Right lobe of liver (tissue), 6 donors: Measurements from ENCODE around the gene STX11. TPM values are rescaled to one million over a fixed set of nuclear protein-coding genes. Genes with fewer than 3 reads are reported as not detected.

Experiments used
- ATAC-seq, 4 donors: fragments of 200-7000 bp; cut with Tn5 transposase; one replicate each; pipeline ENCODE4 v1.9.1; 2020; ENCODE audit warnings: mild to moderate bottlenecking in 4 of 4, moderate library complexity in 4 of 4
- DNase-seq, 3 donors: peaks; one replicate each; pipeline ENCODE4 v3.0.0-alpha.2; 2020
- H3K27ac ChIP-seq, 3 donors: fragments of 200-600 bp; one replicate each; pipeline ENCODE4 v1.8.0; 2022
- H3K27me3 ChIP-seq, 2 donors: fragments of 200-600 bp; one replicate each; pipeline ENCODE4 v1.8.0; 2022
- H3K36me3 ChIP-seq, 4 donors: fragments of 200-600 bp; sonication (generic) in 1 of 4; one replicate each; pipeline versions ENCODE4 v1.5.1 to v1.8.0; 2017 to 2022; ENCODE audit warnings: control low read depth in 1 of 4
- H3K4me1 ChIP-seq, 4 donors: fragments of 200-600 bp; sonication (generic) in 1 of 4; one replicate each; pipeline versions ENCODE4 v1.5.1 to v1.8.0; 2017 to 2022; ENCODE audit warnings: control low read depth in 1 of 4
- H3K4me3 ChIP-seq, 3 donors: fragments of 200-600 bp; one replicate each; pipeline ENCODE4 v1.8.0; 2022
- H3K9me3 ChIP-seq, 4 donors: fragments of 200-600 bp; sonication (generic) in 1 of 4; one replicate each; pipeline versions ENCODE4 v1.5.1 to v1.8.0; 2017 to 2022; ENCODE audit warnings: control low read depth in 1 of 4
- CTCF ChIP-seq, 4 donors: fragments of 200-600 bp in 3 of 4; fragments of 450-650 bp in 1 of 4; IDR thresholded peaks; one replicate each; pipeline versions ENCODE4 v1.5.1 to v1.8.0; 2016 to 2022; ENCODE audit warnings: antibody characterized with exemption in 4 of 4, mild to moderate bottlenecking in 2 of 4
- POLR2A ChIP-seq: fragments of 450-650 bp; IDR thresholded peaks from one replicate; pipeline ENCODE4 v1.6.1; 2017; ENCODE audit warnings: antibody characterized with exemption, mild to moderate bottlenecking
- WGBS: methylation state at CpG from one replicate; pipeline ENCODE4 v1.1.6; 2018; ENCODE audit warnings: low coverage, low lambda C conversion rate; ENCODE audit not compliant: insufficient coverage; ENCODE audit errors: missing lambda C conversion rate; 5-methylcytosine and 5-hydroxymethylcytosine counted together
- intact Hi-C, 2 donors: fragments of 100-400 bp; cut with DNase I; formaldehyde crosslinking; loops; one replicate each; pipeline versions ENCODE4 v1.11.2 to v1.14.1; 2022
- total RNA-seq, 6 experiments: library from RNA; depleted of rRNA in 2 of 6; stranded (reverse); fragments of >200 nt in 2 of 6; fragmentation: NEBNext Ultra II Directional in 3 of 6; extraction: Animal tissue kit (Norgen Biotek cat#: 25700) in 3 of 6; gene quantifications; one replicate each; pipeline versions ENCODE4 v1.1.0 to v1.2.4, GENCODE V29; 2016 to 2023
- donor health status: DM: no; HTN: yes; CAD: no.
- donor health status: DM: no; HTN: no; CAD: no.
- donor health status: DM: no; HTN: no; CAD: no.
- donor health status: DM: no; HTN: yes; CAD: no.
- donor health status: DM: no; HTN: yes; CAD: no.

STX11 gene
- total RNA-seq, 6 experiments from 2014 or later, result 0.86 to 7.4 (median 4.1) TPM

- Histone ChIP-seq H3K27ac (peak overlapping the region in 1 of 3 donors; percentile 6), H3K4me1 (peaks cover 0 to 11% (median 0%) of the 10 kb centered on the region in 4 donors), H3K9me3 (no peaks in the 10 kb centered on the region), H3K27me3 (no peaks in the 10 kb centered on the region), H3K4me3 (no peak overlapping the region), H3K36me3 (no peaks in the 10 kb centered on the region)
- WGBS, result 79% methylated on average over 2 of the region's 2 CpGs
- no peak for DNase-seq
- intact Hi-C loops, result no loop called here
- no peak for ATAC-seq
- TF ChIP-seq CTCF (IDR thresholded peaks at IDR 0.05), result no peak
- no peak for TF ChIP-seq POLR2A
Observed at GRCh38 chr6:144153971-144154370, 3.7 kb downstream of the STX11 start.

- intact Hi-C loops, result no loop called here
- Histone ChIP-seq H3K9me3 (no peaks in the 10 kb centered on the region), H3K4me1 (peaks cover 0 to 8% (median 0%) of the 10 kb centered on the region in 4 donors), H3K27me3 (no peaks in the 10 kb centered on the region), H3K4me3 (no peak overlapping the region), H3K36me3 (no peaks in the 10 kb centered on the region), H3K27ac (no peak overlapping the region)
- TF ChIP-seq POLR2A (no peak), CTCF (IDR thresholded peaks at IDR 0.05) (no peak)
- DNase-seq, result no peak
- 56% methylated on average over 2 of the region's 2 CpGs for WGBS
- no peak for ATAC-seq
Observed at GRCh38 chr6:144155529-144155928, 5.2 kb downstream of the STX11 start.

- 25% methylated on average over 3 of the region's 3 CpGs for WGBS
- peaks cover 0 to 8% (median 0%) of the 10 kb centered on the region in 4 donors for H3K4me1 ChIP-seq
Observed at GRCh38 chr6:144156338-144156737, 6.0 kb downstream of the STX11 start.

GRCh38 chr6:144156991-144157390 is 6.7 kb downstream of the STX11 start:
- Histone ChIP-seq H3K27me3 (no peaks in the 10 kb centered on the region), H3K9me3 (no peaks in the 10 kb centered on the region), H3K4me1 (peaks cover 0 to 4% (median 0%) of the 10 kb centered on the region in 4 donors), H3K4me3 (no peak overlapping the region), H3K27ac (no peak overlapping the region), H3K36me3 (no peaks in the 10 kb centered on the region)
- TF ChIP-seq POLR2A (no peak), CTCF (IDR thresholded peaks at IDR 0.05) (no peak)
- 45% methylated on average over 2 of the region's 3 CpGs for WGBS
- intact Hi-C loops, result no loop called here
- ATAC-seq (peak in 1 of 4 donors; percentile 22), DNase-seq (no peak)

More at GRCh38 chr6:144156338-144156737, 6.0 kb downstream of the STX11 start:
- Histone ChIP-seq H3K27ac (peak overlapping the region in 1 of 3 donors; percentile 29), H3K27me3 (no peaks in the 10 kb centered on the region), H3K9me3 (no peaks in the 10 kb centered on the region), H3K36me3 (no peaks in the 10 kb centered on the region), H3K4me3 (no peak overlapping the region)
- no peak for DNase-seq
- TF ChIP-seq CTCF (IDR thresholded peaks at IDR 0.05), result no peak
- intact Hi-C loops, result no loop called here
- ATAC-seq, result peak in 3 of 4 donors; percentile 12 to 43 (median 28)

- Histone ChIP-seq H3K27ac (peak overlapping the region in 1 of 3 donors; percentile 29), H3K4me3 (no peak overlapping the region), H3K9me3 (no peaks in the 10 kb centered on the region), H3K36me3 (no peaks in the 10 kb centered on the region), H3K4me1 (peaks cover 0 to 4% (median 0%) of the 10 kb centered on the region in 4 donors), H3K27me3 (no peaks in the 10 kb centered on the region)
- intact Hi-C loops, result no loop called here
- 71% methylated on average over 3 of the region's 3 CpGs for WGBS
- TF ChIP-seq POLR2A (no peak), CTCF (IDR thresholded peaks at IDR 0.05) (no peak)
- peak; percentile 62 to 83 (median 76) for ATAC-seq
- peak in 2 of 3 donors; percentile 27 to 61 for DNase-seq
Observed at GRCh38 chr6:144158133-144158532, 7.8 kb downstream of the STX11 start.
